GM12878 (cell line): ENCODE results near the gene ATP2C1. TPM values are rescaled to one million over a fixed set of nuclear protein-coding genes. Genes with fewer than 3 reads are reported as not detected.

Source experiments
- ATAC-seq: fragments of 200-7000 bp; cut with Tn5 transposase; 3 replicates; pipeline ENCODE4 v1.9.1; 2020; ENCODE audit warnings: mild to moderate bottlenecking, moderate library complexity
- BruUV-seq: library from RNA; stranded (reverse); fragments of 400-500 nt; replicated peaks from 2 replicates; lab custom pipeline; 2021; lab: Mats Ljungman, UMichigan
- CTCF ChIA-PET: fragments of 300-600 bp; sonication (Branson Sonifier 250); formaldehyde crosslinking; extraction: SDS; loops from one replicate; lab custom pipeline; 2021; ENCODE audit warnings: inconsistent platforms; lab: Yijun Ruan, JAX
- POLR2A ChIA-PET: fragments of 350-600 bp; formaldehyde crosslinking; extraction: SDS; loops from one replicate; lab custom pipeline; 2021; ENCODE audit warnings: inconsistent platforms; lab: Charles Lee
- RAD21 ChIA-PET: fragments of 300-600 bp; sonication (Branson Sonifier 250); formaldehyde crosslinking; loops from one replicate; lab custom pipeline; 2023; ENCODE audit warnings: antibody characterized with exemption; ENCODE audit not compliant: unreplicated experiment; lab: Charles Lee
- SMC1A ChIA-PET: fragments of 300-600 bp; sonication (Branson Sonifier 250); formaldehyde crosslinking; loops from one replicate; lab custom pipeline; 2023; ENCODE audit not compliant: unreplicated experiment, uncharacterized antibody; lab: Charles Lee
- DNase-seq: peaks from one replicate; pipeline ENCODE4 v3.0.0-alpha.2; 2011; ENCODE audit warnings: low read depth, low spot score
- FAIRE-seq: peaks from 3 replicates; lab custom pipeline; 2011; peaks lifted over from hg19 to GRCh38; lab: Jason Lieb, UNC
- H2AFZ ChIP-seq: 2 replicates; pipeline ENCODE4 v1.6.0; 2011; ENCODE audit warnings: low read depth, low read length, control low read depth; ENCODE audit not compliant: control insufficient read depth
- H3K27ac ChIP-seq: 2 replicates; pipeline ENCODE4 v1.5.1; 2011; ENCODE audit warnings: control low read depth; ENCODE audit not compliant: control insufficient read depth, insufficient read depth
- H3K27me3 ChIP-seq, 2 experiments: replicated peaks in 1 of 2; 2 replicates each; pipeline versions ENCODE4 v1.6.0 to v1.6.1; 2011; ENCODE audit warnings: low read length in 1 of 2; ENCODE audit not compliant: control insufficient read depth in 2 of 2, insufficient read depth in 2 of 2
- H3K36me3 ChIP-seq, 2 experiments: 2 replicates each; pipeline ENCODE4 v1.5.1; 2011; ENCODE audit warnings: low read length in 1 of 2; ENCODE audit not compliant: control insufficient read depth in 2 of 2, insufficient read depth in 2 of 2
- H3K4me1 ChIP-seq: 2 replicates; pipeline ENCODE4 v1.6.1; 2011; ENCODE audit warnings: mild to moderate bottlenecking, low read length, moderate library complexity, mixed read lengths; ENCODE audit not compliant: control insufficient read depth, insufficient read depth
- H3K4me2 ChIP-seq: 2 replicates; pipeline ENCODE4 v1.6.0; 2011; ENCODE audit warnings: control low read depth; ENCODE audit not compliant: control insufficient read depth, insufficient read depth
- H3K4me3 ChIP-seq: fragments of 200-600 bp; sonication (generic); 2 replicates; pipeline ENCODE4 v1.5.1; 2016
- H3K79me2 ChIP-seq: 2 replicates; pipeline ENCODE4 v1.6.0; 2011; ENCODE audit warnings: low read length; ENCODE audit not compliant: control insufficient read depth, insufficient read depth
- H3K9ac ChIP-seq: 2 replicates; pipeline ENCODE4 v1.8.0; 2011; ENCODE audit warnings: low read length, control low read depth, mixed read lengths; ENCODE audit not compliant: control insufficient read depth, insufficient read depth
- H3K9me3 ChIP-seq: replicated peaks from 3 replicates; pipeline ENCODE4 v1.5.1; 2011; ENCODE audit warnings: mild to moderate bottlenecking, low read length; ENCODE audit not compliant: control insufficient read depth, insufficient read depth
- H4K20me1 ChIP-seq: 2 replicates; pipeline ENCODE4 v1.6.0; 2011; ENCODE audit not compliant: control insufficient read depth, insufficient read depth
- ASH2L ChIP-seq: fragments of 300-600, 200-600 bp; sonication (generic); IDR thresholded peaks from 2 replicates; pipeline ENCODE4 v1.6.1; 2017; ENCODE audit warnings: low read depth, mild to moderate bottlenecking, borderline replicate concordance
- ATF2 ChIP-seq: IDR thresholded peaks from 2 replicates; pipeline ENCODE4 v1.6.1; 2012; ENCODE audit warnings: low read length, inconsistent platforms
- ATF7 ChIP-seq: fragments of 450-650 bp; IDR thresholded peaks from 2 replicates; pipeline ENCODE4 v1.6.1; 2016; ENCODE audit warnings: low read depth, mild to moderate bottlenecking
- BCL11A ChIP-seq: IDR thresholded peaks from 2 replicates; pipeline ENCODE4 v1.6.1; 2011; ENCODE audit warnings: low read depth, low read length
- CBX5 ChIP-seq: sonication (generic); IDR thresholded peaks from 2 replicates; pipeline ENCODE4 v1.6.1; 2016; ENCODE audit warnings: low read depth, moderate library complexity, mild to moderate bottlenecking, inconsistent platforms
- CHD1 ChIP-seq: IDR thresholded peaks from 2 replicates; pipeline ENCODE4 v1.6.1; 2012; ENCODE audit warnings: low read depth, low read length, improper control_type of control experiment
- ESRRA ChIP-seq: IDR thresholded peaks from 2 replicates; pipeline ENCODE4 v1.6.1; 2012; ENCODE audit warnings: mild to moderate bottlenecking, low read length, improper control_type of control experiment
- EZH2 ChIP-seq: IDR thresholded peaks from 2 replicates; pipeline ENCODE4 v1.6.1; 2012; ENCODE audit warnings: low read depth, mild to moderate bottlenecking, control low read depth, inconsistent platforms, low read length, borderline replicate concordance; ENCODE audit not compliant: control insufficient read depth
- GABPA ChIP-seq: IDR thresholded peaks from 2 replicates; pipeline ENCODE4 v1.6.1; 2014; ENCODE audit warnings: antibody characterized with exemption, low read depth, mild to moderate bottlenecking, inconsistent platforms
- IRF3 ChIP-seq: fragments of 450-650 bp; IDR thresholded peaks from 2 replicates; pipeline ENCODE4 v1.6.1; 2014; ENCODE audit warnings: mild to moderate bottlenecking
- KLF5 ChIP-seq: fragments of 450-650 bp; IDR thresholded peaks from 2 replicates; pipeline ENCODE4 v1.6.1; 2014; ENCODE audit warnings: mild to moderate bottlenecking; ENCODE audit not compliant: partially characterized antibody
- MEF2B ChIP-seq: fragments of 450-650 bp; IDR thresholded peaks from 2 replicates; pipeline ENCODE4 v1.6.1; 2018; ENCODE audit warnings: mild to moderate bottlenecking, moderate library complexity; ENCODE audit not compliant: partially characterized antibody, poor library complexity, severe bottlenecking
- NBN ChIP-seq: fragments of 450-650 bp; IDR thresholded peaks from 2 replicates; pipeline ENCODE4 v1.6.1; 2016
- STAT1 ChIP-seq: fragments of 450-650 bp; conservative IDR thresholded peaks from 2 replicates; pipeline ENCODE4 v1.6.1; 2014; ENCODE audit warnings: antibody characterized with exemption, mild to moderate bottlenecking
- TCF3 ChIP-seq: IDR thresholded peaks from 2 replicates; pipeline ENCODE4 v1.6.1; 2012; ENCODE audit warnings: low read depth, mild to moderate bottlenecking, low read length, borderline replicate concordance; ENCODE audit not compliant: insufficient read depth
- YY1 ChIP-seq: IDR thresholded peaks from 2 replicates; pipeline ENCODE4 v1.6.1; 2011; ENCODE audit warnings: low read depth, mild to moderate bottlenecking, low read length
- WGBS: methylation state at CpG from one replicate; pipeline ENCODE4 v1.1.6; 2016; ENCODE audit warnings: low lambda C conversion rate; ENCODE audit not compliant: insufficient replicate concordance, insufficient coverage; ENCODE audit errors: missing lambda C conversion rate; 5-methylcytosine and 5-hydroxymethylcytosine counted together
- in situ Hi-C: fragments of 300-500 bp; cut with MboI; formaldehyde crosslinking; loops from 9 replicates; pipeline ENCODE4 v1.14.3; 2018; ENCODE audit warnings: mixed read lengths
- intact Hi-C: fragments of 100-400 bp; cut with micrococcal nuclease; formaldehyde crosslinking; loops from one replicate; pipeline ENCODE4 v1.14.2; 2022; ENCODE audit not compliant: unreplicated experiment
- polyA plus RNA-seq, 11 experiments: library from polyadenylated mRNA; depleted of rRNA in 4 of 11; unstranded in 6 of 11; stranded (reverse) in 5 of 11; fragments of >200 nt; fragmentation: Nextera tagmentation in 4 of 11; fragmentation: Illumina TruSeq in 1 of 11; extraction: Ambion mirVana in 4 of 11; extraction: Trizol in 1 of 11; gene quantifications; 1 replicate in 1 of 11; 2 replicates in 10 of 11; pipeline versions ENCODE4 v1.2.1 to v1.2.3, GENCODE V29; 2011 to 2016; ENCODE audit warnings: inconsistent platforms in 2 of 11, missing spikeins in 2 of 11, low read depth in 1 of 11
- total RNA-seq, 4 experiments: library from RNA; depleted of rRNA in 3 of 4; stranded (reverse); fragments of >200 nt in 3 of 4; fragmentation: Illumina TruSeq in 1 of 4; extraction: Trizol in 1 of 4; gene quantifications; 2 replicates each; pipeline versions ENCODE4 v1.2.1 to v1.2.3, GENCODE V29; 2013 to 2021
- TF ChIP-seq, protein P1 (sequence below): fragments of 450-650 bp; IDR thresholded peaks from 2 replicates; pipeline ENCODE4 v1.6.1; 2017; ENCODE audit warnings: mild to moderate bottlenecking

The ATP2C1 gene
- total and polyA plus RNA-seq, 10 of the 15 experiments (the other 5 are each of a cell fraction or from before 2014, with no cell fraction given): 20.6 to 116 (median 55.1) TPM

GRCh38 chr3:131026321-131027151, 132.7 kb downstream of the ATP2C1 start, which contains the start of the genes ASTE1 and NEK11:
Gene ASTE1 (minus strand): TSS chr3:131026825. CDS start chr3:131025306, 1,519 bp downstream.
Gene NEK11 (plus strand): TSS chr3:131026877. CDS start chr3:131029709, 2,832 bp downstream.
- in situ Hi-C loops: no loop called here
- CTCF ChIA-PET: interaction anchor here (1.0 to 2.9 kb wide), 6 partner anchors 11 to 1637 kb away, joined by 3 to 7 read pairs (median 4); no protein-coding TSS in a partner anchor
- TF ChIP-seq TCF3 (no peak), MEF2B (peak; percentile 24), KLF5 (no peak), STAT1 (no peak), YY1 (peak; percentile 91), GABPA (peak; percentile 70; the same call in 1 of the 2 replicates), IRF3 (no peak), CBX5 (no peak), EZH2 (no peak), ESRRA (no peak), BCL11A (no peak), CHD1 (no peak), ATF7 (no peak), ASH2L (0 out of 2 replicates have a peak, but pooled peaks have one; percentile 21), ATF2 (no peak), NBN (0 out of 2 replicates have a peak, but pooled peaks have one; percentile 65)
- TF ChIP-seq, protein P1, sequence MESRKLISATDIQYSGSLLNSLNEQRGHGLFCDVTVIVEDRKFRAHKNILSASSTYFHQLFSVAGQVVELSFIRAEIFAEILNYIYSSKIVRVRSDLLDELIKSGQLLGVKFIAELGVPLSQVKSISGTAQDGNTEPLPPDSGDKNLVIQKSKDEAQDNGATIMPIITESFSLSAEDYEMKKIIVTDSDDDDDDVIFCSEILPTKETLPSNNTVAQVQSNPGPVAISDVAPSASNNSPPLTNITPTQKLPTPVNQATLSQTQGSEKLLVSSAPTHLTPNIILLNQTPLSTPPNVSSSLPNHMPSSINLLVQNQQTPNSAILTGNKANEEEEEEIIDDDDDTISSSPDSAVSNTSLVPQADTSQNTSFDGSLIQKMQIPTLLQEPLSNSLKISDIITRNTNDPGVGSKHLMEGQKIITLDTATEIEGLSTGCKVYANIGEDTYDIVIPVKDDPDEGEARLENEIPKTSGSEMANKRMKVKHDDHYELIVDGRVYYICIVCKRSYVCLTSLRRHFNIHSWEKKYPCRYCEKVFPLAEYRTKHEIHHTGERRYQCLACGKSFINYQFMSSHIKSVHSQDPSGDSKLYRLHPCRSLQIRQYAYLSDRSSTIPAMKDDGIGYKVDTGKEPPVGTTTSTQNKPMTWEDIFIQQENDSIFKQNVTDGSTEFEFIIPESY: no peak

More at GRCh38 chr3:131026321-131027151, 132.7 kb downstream of the ATP2C1 start, which contains the start of the genes ASTE1 and NEK11:
- H3K36me3 ChIP-seq: no peaks in the 10 kb centered on the region
- no peaks in the 10 kb centered on the region for H4K20me1 ChIP-seq
- H3K9me3 ChIP-seq: no peaks in the 10 kb centered on the region
- peak within 1 kb of the TSS; percentile 38 for H3K4me2 ChIP-seq
- no peaks in the 10 kb centered on the region for H3K27me3 ChIP-seq
- no peaks in the 10 kb centered on the region; the same call in 1 of the 2 replicates for H3K4me1 ChIP-seq
- H3K27ac ChIP-seq: peak within 1 kb of the TSS; percentile 92
- H2AFZ ChIP-seq: peak within 1 kb of the TSS; percentile 98
- ChIA-PET SMC1A (interaction anchor here (0.7 to 1.7 kb wide), 6 partner anchors 9 to 135 kb away, joined by 3 to 6 read pairs (median 4); no protein-coding TSS in a partner anchor), POLR2A (interaction anchor here (0.6 to 1.5 kb wide), 4 partner anchors 12 to 171 kb away, joined by 3 to 5 read pairs (median 3); no protein-coding TSS in a partner anchor), RAD21 (interaction anchor here (0.8 to 2.2 kb wide), 4 partner anchors 132 to 684 kb away, joined by 3 to 6 read pairs (median 4); partner anchors contain the start of gene ATP2C1)
- H3K4me3 ChIP-seq: peak within 1 kb of the TSS; percentile 97
- peak; percentile 98 for ATAC-seq
- intact Hi-C loops: loop anchor here (5.0 to 10.0 kb wide), 3 partner anchors 272 to 468 kb away; partner anchors contain the start of gene NUDT16
- peak; percentile 41 for DNase-seq
- FAIRE-seq: peak; percentile 91
- peak within 1 kb of the TSS; percentile 97 for H3K9ac ChIP-seq
- peaks cover 4% of the 10 kb centered on the region; the same call in 1 of the 2 replicates for H3K79me2 ChIP-seq
- BruUV-seq: TSS peak; percentile 76
- WGBS: 2% methylated on average over 56 of the region's 56 CpGs
